NOMO-1 treated with dmso at 0.1 percent for 144 hours (cell line): ENCODE data around the gene ARHGEF28.

Source experiments
- DNase-seq: peaks from one replicate; lab custom pipeline; 2025; ENCODE audit not compliant: unreplicated experiment; lab: John Stamatoyannopoulos, UW

Gene ARHGEF28

DNA sequence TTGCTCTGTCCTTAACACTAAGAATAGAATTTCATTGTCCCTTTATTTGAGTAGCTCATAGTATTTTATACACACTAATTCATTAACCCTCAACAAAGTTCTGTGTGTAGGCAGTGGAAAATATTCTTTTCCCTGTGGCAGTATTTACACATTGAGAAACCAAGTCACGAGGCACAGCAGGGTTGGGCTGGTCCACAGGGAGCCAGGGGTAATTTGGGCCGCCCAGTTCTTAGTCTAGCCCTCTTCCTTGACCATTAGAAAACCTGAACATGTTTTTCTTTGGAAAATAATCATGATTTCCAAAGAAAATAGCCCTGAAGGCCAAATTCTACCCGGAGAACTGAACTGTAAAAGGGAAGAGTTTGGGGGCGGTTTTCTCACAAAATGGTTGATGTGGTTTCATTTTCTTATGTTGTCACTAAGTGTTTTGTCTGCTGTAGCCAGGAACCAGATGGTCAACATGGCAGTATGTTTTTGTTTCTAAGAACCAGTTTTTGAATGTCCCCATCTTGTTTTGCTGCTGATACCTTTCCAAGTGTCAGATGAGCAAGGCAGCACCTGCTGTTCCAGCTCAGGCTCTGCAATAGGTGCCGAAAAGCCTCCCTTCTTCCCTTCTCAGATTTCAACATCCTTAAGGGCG lies 29.6 kb downstream of the ARHGEF28 start:
- DNase-seq = no peak

DNA sequence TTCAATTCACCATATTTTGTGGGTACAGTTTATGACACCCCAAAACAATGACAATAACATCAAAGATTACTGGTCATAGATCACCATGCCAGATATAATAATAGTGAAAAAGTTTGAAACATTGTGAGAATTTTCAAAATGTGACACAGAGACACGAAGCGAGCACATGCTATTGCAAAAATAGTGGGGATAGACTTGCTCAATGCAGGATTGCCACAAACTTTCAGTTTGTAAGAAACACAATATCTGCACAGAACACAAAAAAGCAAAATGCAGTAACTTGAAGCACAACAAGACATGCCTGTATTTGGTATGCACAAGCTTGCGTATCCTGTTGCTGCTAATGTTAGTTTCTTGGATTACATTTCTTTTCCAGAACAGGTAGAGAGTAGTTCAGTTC lies 35.8 kb downstream of the ARHGEF28 start:
- DNase-seq = no peak

DNA sequence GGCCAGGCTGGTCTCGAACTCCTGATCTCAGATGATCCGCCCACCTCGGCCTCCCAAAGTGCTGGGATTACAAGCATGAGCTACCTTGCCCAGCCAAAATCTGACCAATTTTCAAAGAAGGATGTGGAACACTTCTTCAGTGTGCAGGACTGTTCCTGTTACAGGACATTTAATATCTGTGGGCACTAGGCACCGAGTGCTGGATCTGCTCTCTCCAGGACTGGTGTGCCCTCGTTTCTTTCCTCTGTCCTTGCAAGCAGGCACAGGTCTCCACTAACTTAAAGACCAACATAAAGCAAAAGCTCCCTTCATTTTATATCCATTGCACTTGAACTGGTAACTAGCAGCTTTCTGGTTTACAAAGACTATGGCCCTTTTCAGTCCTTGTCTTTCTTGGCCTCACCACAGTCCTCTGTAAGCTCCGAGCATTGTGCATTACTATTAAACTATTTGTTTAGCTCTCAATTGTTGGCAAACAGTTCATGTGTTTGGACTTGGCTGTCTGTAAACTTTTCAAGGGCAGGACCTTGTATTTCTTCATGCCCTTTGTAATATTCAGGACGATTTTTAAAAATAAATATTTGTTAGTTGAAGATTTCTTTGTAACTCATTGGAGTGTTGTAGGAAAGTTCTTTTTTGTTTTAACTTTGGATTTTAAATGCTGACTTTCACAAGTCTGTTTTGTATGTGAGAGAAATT lies 37.3 kb downstream of the ARHGEF28 start:
- no peak for DNase-seq

DNA sequence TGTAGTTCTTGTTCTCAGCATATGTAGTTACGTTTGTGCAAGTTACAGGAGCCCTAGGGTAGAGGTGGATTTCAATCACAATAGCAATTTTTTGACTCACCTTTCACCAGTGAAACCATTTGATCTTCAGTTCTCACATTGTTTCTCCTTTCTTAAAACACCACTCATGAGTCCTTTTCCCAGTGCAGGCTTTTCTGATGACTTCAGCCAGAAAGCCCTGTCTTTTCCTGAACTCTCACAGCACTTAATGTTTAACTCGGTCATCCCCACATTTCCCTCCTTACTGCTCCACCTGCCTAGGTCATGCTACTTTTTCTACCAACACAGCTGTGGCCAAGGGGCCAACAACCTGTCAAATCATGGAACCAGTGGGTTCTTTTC lies 37.9 kb downstream of the ARHGEF28 start:
- no peak for DNase-seq

DNA sequence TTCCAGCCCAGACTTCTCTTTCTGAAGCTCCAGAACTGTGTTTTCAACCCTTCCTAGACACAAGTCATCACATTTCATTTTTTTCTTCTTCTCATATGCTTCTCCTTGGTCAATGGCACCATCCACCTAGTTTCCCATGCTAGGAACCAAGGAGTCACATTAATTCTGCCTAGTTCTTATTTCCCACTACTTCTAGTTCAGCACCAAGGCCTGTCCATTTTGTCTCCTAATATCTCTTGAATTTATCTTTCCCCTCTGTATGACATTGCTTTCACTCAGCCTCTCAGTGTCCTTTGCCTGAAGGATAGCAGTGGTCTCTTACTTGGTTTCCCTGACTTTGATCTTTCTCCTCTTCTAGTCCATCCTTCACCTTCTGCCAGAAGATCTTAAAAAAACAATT lies 38.8 kb downstream of the ARHGEF28 start:
- DNase-seq = no peak

DNA sequence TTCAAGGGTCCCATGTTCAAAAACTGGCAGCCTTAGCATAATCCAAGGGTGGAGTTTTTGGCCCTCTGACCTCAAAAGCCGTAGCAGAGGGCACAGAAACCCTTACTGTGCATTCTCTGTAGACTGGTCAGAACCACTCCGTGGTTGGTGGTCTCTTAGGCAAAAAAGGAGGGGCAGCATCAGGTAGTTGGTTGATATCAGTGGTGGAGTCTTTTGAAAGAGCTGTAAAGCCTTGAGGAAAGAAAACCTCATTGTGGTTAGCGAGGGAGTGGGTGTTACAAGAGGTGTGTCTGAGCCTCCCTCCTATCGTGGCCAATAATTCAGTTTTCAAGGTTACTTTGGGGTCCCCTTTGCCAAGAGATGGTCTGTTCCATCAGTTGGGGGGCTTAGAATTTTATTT lies 40.9 kb downstream of the ARHGEF28 start:
- no peak for DNase-seq

DNA sequence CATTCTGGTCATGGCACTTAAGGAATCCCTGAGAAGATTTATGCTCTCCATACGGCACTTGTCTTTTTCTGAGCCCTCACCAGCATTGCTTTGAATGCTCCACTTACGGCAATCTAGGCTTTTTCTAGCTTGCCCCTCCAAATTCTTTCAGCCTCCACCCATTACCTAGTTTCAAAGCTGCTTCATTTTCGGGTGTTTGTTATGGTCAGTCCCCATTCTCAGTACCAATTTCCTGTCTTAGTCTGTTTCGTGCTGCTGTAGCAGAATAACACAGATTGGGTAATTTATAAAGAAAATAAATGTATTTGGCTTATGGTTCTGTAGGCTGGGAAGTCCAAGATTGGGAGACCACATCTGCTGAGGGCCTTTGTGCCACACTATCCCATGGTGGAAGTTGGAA lies 42.0 kb downstream of the ARHGEF28 start:
- DNase-seq = no peak

DNA sequence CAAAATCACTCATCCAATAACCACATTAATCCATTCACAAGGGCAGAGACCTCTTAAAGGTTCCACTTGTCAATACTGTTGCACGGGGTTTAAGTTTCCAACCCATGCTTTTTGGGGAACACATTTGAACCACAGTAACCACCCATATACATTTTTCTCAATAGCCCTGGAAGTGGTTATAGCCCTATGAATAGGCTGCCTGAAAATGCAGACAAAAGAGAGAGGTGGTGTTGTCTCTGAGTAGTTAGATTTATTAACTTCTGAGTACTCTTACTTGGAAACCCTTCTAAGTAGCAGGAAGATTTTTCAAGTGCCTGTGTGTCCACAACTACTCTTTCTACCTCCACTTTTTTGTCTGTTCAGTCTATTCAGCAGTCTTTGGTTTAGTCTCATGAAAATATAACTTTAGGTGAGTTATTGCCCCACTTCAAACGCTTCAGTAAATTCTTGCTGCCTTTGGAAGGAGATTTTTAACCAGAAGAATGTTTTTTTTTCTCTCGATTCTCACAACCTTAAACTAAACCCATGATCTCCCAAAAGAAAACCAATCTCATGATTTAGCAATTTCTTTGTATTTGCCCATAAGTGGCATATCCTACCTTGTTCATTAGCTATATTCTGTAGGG lies 42.6 kb downstream of the ARHGEF28 start:
- no peak for DNase-seq

DNA sequence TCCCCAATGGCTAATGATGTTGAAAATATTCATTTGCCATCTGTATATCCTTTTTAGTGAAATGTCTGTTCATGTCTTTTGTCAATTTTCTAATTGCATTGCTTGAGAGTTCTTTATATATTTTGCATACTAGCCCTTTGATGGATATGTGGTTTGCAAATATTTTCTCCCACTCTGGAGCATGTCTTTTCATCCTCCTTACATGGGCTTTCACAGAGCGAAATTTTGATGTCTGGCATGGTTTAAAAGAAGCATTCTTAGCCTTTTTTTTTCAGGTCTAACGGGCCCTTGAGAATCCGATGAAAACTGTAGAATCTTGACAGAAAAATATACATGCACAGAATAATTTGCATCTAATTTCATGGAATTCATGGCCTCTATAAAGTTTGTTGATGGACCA lies 44.7 kb downstream of the ARHGEF28 start:
- no peak for DNase-seq

DNA sequence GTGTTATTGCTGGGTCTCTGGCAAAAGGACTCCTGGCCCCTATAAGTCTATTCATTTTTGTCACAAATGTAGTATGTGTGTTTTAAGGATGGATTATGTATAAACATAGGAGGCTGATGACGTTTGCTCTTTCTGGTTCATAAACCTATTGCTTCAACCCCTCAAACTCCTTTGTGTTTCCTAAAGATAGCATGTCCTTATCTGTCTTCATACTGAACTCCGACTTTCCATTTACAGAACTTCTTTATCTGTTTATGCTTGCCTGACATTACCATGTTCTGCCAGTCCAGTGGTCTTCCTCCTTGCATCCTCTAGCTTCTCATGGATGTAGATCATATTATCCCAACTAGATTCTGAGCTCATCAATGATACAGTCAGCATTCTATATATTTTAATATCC lies 46.1 kb downstream of the ARHGEF28 start:
- no peak for DNase-seq

DNA sequence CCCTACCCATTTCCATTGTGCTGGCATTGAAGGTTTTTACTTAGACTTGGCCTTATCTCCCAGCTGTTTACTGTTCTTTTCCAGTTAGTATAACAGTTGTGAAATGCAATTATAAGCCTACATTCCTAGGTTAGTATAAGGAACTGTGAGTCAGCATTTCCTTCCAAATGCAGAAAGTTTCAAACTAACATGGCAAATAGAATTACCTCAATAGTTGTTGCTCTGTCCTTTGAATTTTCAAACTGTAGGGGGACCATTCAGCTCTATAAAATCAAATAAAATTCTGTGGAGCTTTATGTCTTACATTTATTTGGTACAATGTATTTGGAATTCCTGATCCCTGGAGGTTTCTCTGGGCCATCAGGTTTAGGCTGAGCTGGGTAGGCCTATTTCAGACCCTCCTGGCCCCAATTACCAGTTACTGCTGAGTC lies 47.2 kb downstream of the ARHGEF28 start:
- DNase-seq = no peak

DNA sequence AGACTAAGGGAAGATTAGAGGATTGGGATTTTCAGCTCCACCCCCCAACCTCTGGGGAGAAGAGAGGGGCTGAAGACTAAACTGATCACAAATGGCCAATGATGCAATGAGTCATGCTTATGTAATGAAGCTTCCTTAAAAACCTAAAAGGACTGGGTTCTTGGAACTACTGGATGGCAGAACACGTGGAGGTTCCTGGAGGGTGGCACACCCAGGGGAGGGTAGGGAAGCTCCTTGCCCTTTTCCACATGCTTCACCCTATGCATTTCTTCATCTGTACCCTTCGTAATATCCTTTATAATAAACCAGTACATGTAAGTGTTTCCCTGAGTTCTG lies 48.6 kb downstream of the ARHGEF28 start:
- no peak for DNase-seq

DNA sequence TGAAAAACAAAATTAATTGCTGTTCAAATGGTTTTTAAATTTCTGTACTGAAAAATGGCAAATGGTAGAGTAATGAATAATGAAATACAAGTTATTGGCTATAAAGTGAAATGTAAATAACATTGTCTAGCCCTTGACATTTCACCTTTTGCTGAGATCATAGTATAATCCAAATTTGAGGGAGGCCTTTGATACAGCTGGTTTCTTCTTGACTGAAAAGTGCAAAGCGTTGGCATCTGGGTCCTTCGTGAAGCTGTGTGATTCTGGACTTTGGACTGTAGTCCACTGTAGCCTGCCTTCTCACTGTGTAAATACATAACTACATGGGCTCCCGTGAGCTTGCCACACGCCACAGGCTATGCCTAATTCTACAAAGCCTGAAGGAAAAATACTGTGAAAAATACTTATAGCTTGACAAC lies 52.3 kb downstream of the ARHGEF28 start:
- no peak for DNase-seq

DNA sequence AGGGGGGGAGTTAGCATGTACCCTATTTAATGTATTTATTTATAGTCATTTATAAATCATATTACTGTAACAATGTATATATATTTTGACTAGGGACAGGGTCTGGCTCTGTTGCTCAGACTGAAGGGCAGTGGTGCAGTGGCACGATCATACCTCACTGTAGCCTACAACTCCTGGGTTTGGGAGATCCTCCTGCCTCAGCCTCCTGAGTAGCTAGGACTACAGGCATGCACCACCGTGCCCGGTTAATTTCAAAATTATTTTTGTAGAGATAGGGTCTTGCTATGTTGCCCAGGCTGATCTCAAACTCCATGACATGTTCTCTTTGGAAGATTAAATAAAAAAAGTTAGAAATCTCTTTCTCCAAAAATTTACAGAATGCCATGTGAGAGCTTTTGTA lies 52.8 kb downstream of the ARHGEF28 start:
- DNase-seq = no peak

DNA sequence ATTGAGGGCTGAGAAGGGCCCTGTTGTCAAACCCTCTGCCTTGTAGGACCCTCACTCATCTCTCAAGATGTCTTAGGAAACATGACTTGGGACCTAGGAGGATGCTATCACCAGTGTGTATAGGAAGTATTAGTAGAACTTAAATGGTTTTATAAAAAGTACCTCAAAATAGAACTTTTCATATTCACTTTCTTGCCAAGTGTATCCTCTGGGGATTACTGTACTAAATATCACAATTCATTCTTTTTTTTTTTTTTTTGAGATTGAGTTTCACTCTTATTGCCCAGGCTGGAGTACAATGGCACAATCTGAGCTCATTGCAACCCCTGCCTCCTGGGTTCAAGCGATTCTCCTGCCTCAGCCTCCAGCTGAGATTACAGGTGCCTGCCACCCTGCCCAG lies 56.2 kb downstream of the ARHGEF28 start:
- DNase-seq = no peak

DNA sequence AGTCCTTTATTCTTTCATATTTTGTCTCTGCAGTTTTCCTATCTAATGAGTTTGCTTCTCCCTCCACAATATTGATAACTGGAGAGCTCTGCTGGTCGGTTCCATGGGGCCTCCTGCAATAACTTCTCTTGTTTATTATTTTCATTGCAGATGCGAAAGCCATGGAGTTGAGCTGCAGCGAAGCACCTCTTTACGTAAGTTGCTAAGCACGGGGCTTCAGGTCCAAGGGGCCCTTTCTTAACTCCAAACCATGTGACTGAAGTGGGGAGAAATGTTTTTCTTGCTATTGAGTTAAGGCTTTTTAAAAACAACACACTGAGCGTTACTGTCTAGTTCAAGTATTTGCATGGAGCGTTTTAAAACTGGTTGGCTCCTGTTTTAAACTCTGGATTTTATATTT lies 58.7 kb downstream of the ARHGEF28 start:
- no peak for DNase-seq

DNA sequence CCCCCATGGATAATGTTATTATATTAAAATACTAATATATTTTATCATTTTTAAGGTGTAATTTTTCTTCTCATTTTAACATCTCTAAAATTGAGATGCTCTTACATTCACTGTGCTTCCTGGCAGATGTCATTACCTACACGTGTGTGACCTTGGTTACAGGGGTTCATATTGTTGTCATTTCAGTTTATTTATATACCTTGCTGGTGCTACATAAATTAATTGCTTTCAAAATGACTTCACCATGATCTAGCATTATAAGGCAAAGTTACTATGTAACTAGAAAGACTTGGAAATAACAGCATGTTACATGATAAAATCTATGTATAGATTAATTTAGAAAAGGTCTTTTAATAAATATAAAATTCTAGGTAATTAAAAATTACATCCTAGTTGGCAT lies 60.9 kb downstream of the ARHGEF28 start:
- DNase-seq = no peak

DNA sequence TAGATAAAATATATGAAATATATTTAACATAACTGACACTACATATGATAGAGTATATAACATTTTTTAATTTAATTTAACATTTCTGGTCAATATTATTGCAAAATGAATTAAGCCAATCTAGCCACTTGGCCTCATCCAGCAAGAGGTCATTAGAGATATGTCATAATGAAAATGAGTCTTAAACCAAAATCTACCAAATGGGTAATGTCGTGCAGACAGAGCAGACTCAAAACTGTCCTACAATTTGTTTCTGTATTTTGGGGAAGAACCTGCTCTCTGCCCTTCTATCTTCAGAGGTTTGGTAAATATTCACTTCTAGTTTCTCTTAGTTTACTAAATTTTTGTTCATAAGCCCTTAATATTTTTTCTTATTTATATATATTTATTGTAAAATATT lies 61.4 kb downstream of the ARHGEF28 start:
- no peak for DNase-seq

DNA sequence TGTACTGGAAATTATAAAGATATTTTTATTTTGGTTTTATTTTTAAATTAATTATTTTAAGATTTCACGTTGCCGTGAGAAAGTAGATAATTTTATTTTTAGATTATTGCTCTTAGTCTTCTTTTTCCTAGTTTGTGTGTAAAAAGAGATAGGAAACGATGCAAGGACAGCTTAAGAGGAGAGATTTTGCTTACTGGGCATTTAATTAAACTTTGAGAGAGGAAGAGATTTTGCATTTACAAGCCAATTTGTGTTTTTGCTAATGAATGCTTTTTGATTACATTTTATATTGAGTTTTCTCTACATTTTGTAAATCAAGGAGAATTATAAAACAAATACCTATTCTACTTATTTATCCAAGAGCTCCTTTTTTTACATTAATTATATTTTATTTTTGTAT lies 64.0 kb downstream of the ARHGEF28 start:
- no peak for DNase-seq

DNA sequence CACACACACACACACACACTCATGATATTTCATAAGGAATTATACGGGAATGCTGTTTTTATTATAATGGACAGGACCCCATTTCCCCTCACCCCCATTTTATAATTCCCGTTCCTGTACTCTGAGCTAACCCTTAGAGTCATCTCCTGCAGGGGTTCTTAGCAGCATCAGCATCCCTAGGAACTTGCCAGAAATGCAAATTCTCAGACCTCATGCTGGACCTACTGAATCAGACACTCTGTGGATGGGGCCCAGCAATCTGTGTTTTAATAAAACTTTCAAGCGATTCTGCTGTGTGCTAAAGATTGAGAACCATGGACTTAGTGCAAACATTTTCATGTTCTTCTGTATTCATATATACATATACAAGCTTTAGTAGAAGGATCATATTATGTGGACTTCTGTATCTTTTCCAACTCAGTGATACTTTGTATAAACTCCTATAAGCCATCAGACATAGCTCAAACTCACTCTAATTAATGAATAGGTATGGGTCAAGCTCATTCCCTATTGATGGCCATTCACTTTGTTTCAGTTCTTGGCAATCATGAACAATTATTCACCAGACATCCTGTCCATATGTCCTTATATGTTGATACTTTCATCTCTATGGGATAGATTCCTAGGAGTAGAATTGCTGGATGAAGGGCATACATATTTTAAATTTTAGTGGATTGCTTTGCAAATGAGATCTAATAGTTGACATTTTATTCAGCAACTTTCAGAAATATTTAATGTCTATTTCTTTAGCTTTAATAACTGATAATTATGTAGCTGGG lies 65.5 kb downstream of the ARHGEF28 start:
- DNase-seq = no peak

DNA sequence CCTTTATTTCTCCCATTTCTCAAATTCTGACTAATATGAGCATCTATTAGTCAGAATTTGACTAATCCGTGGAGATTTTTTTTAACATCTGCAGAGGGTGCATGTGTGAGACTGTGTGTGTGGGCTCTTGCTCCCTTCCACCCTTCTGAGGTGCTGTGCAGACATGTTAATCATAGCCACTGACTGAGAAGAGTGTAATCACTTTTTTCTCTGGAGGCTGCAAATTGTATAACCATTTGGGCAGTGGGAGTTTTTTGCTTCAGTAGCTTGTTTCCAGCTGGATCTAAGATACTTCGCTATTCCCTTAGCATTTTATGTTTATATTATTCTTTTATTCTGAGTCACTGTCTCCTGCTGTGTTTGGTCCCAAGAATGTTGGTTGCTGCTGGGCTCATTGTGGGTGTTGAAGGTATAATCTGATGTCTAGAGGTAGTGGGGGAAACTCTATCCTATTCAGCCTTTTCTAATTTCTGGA lies 66.2 kb downstream of the ARHGEF28 start:
- no peak for DNase-seq

DNA sequence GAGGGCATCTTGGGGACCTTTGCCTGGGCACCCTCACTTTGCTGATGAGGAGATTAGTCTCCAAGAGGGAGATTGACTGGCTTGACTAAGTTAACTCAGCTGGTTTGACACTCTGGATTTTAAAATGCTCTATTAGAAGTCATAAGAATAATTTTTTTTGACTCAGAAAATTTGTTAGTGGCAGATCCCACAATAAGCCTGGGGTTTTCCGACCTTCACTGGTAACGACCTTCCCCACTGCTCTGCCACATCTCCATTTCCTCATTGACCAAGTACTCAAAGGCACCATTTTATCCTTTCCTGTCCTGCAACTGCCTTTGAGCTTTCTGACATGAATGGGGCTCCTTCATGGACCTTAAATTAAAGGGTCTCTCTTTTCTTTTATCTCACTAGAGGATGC lies 67.0 kb downstream of the ARHGEF28 start:
- DNase-seq = no peak
